HCT116 (cell line): ENCODE measurements around the gene CASK. TPM values are rescaled to one million over a fixed set of nuclear protein-coding genes. Genes with fewer than 3 reads are reported as not detected.

Experiments used
- ATAC-seq: fragments of 200-7000 bp; cut with Tn5 transposase; 2 replicates; pipeline ENCODE4 v1.9.1; 2020; ENCODE audit warnings: mild to moderate bottlenecking, moderate library complexity
- BruUV-seq: library from RNA; stranded (reverse); fragments of 400-500 nt; replicated peaks from 2 replicates; lab custom pipeline; 2021; lab: Mats Ljungman, UMichigan
- CTCF ChIA-PET: fragments of 300-600 bp; sonication (Branson Sonifier 250); formaldehyde crosslinking; loops from one replicate; lab custom pipeline; 2021; ENCODE audit warnings: antibody characterized with exemption; lab: Charles Lee
- POLR2A ChIA-PET: fragments of 300-600, 350-600 bp; sonication (Branson Sonifier 250); formaldehyde crosslinking; loops from one replicate; lab custom pipeline; 2021; ENCODE audit warnings: antibody characterized with exemption; lab: Charles Lee
- RAD21 ChIA-PET, 2 experiments: fragments of 300-600 bp; sonication (Branson Sonifier 250); formaldehyde crosslinking; loops; one replicate each; lab custom pipeline; 2023; ENCODE audit warnings: low total read pairs in 2 of 2; ENCODE audit not compliant: uncharacterized antibody in 2 of 2, unreplicated experiment in 2 of 2, low non-redundant PET in 1 of 2; lab: Charles Lee
- DNase-seq: peaks from one replicate; pipeline ENCODE4 v3.0.0-alpha.2; 2010; ENCODE audit warnings: low read depth, low spot score
- H2AFZ ChIP-seq: fragments of 200-600 bp; shearing (Covaris generic), sonication (generic); 2 replicates; pipeline ENCODE4 v1.6.1; 2017; ENCODE audit warnings: low read depth, mixed run types, mixed read lengths, antibody characterized with exemption, low read length; ENCODE audit not compliant: poor library complexity, severe bottlenecking
- H3K27ac ChIP-seq: 2 replicates; pipeline ENCODE4 v1.5.1; 2012; ENCODE audit warnings: low read depth, low read length
- H3K27me3 ChIP-seq: fragments of 200-600 bp; sonication (generic); 2 replicates; pipeline ENCODE4 v1.6.1; 2016; ENCODE audit warnings: mixed run types, low read length, mixed read lengths; ENCODE audit not compliant: insufficient read depth
- H3K36me3 ChIP-seq, 2 experiments: fragments of 200-500 bp in 1 of 2; fragments of 200-600 bp in 1 of 2; sonication (Bioruptor generic) in 1 of 2; sonication (generic) in 1 of 2; 2 replicates each; pipeline versions ENCODE4 v1.5.1 to v1.6.1; 2014 to 2016; ENCODE audit warnings: low read length in 2 of 2, inconsistent platforms in 1 of 2, mixed read lengths in 1 of 2, mixed run types in 1 of 2; ENCODE audit not compliant: insufficient read depth in 2 of 2, control insufficient read depth in 1 of 2
- H3K4me1 ChIP-seq, 2 experiments: fragments of 200-600 bp in 1 of 2; sonication (generic) in 1 of 2; 2 replicates each; pipeline versions ENCODE4 v1.5.1 to v1.6.1; 2012 to 2017; ENCODE audit warnings: low read length in 2 of 2, inconsistent platforms in 1 of 2, mild to moderate bottlenecking in 1 of 2, mixed read lengths in 1 of 2, mixed run types in 1 of 2, moderate library complexity in 1 of 2; ENCODE audit not compliant: insufficient read depth in 2 of 2, control insufficient read depth in 1 of 2
- H3K4me2 ChIP-seq: fragments of 200-600 bp; sonication (generic); 2 replicates; pipeline ENCODE4 v1.6.1; 2017; ENCODE audit warnings: mixed run types, low read length, mixed read lengths
- H3K4me3 ChIP-seq, 2 experiments: fragments of 200-600 bp in 1 of 2; sonication (generic) in 1 of 2; replicated peaks in 1 of 2; 2 replicates each; pipeline ENCODE4 v1.5.1; 2011 to 2016; ENCODE audit warnings: low read length in 2 of 2, control low read depth in 1 of 2, low read depth in 1 of 2, mild to moderate bottlenecking in 1 of 2, mixed read lengths in 1 of 2, mixed run types in 1 of 2
- H3K79me2 ChIP-seq: fragments of 200-600 bp; sonication (generic); 2 replicates; pipeline ENCODE4 v1.6.1; 2017; ENCODE audit warnings: mild to moderate bottlenecking, mixed run types, low read length, moderate library complexity, mixed read lengths; ENCODE audit not compliant: insufficient read depth
- H3K9ac ChIP-seq: fragments of 200-600 bp; sonication (generic); 2 replicates; pipeline ENCODE4 v1.6.1; 2016; ENCODE audit warnings: low read length, mixed read lengths
- H3K9me2 ChIP-seq: fragments of 200-600 bp; sonication (generic), shearing (Covaris generic); 2 replicates; pipeline ENCODE4 v1.6.1; 2017; ENCODE audit warnings: mixed run types, mild to moderate bottlenecking, moderate library complexity; ENCODE audit not compliant: insufficient read depth
- H3K9me3 ChIP-seq, 2 experiments: fragments of 200-500 bp in 1 of 2; fragments of 200-600 bp in 1 of 2; sonication (Bioruptor generic) in 1 of 2; sonication (generic) in 1 of 2; 2 replicates each; pipeline ENCODE4 v1.6.1; 2014 to 2017; ENCODE audit warnings: low read length in 2 of 2, mixed read lengths in 2 of 2, inconsistent platforms in 1 of 2, low read depth in 1 of 2, mild to moderate bottlenecking in 1 of 2, mixed run types in 1 of 2, moderate library complexity in 1 of 2; ENCODE audit not compliant: control insufficient read depth in 1 of 2, insufficient read depth in 1 of 2
- H4K20me1 ChIP-seq: fragments of 200-600 bp; sonication (generic), shearing (Covaris generic); 2 replicates; pipeline ENCODE4 v1.6.1; 2017; ENCODE audit warnings: mixed run types, mild to moderate bottlenecking, moderate library complexity; ENCODE audit not compliant: insufficient read depth
- ATF3 ChIP-seq: IDR thresholded peaks from 2 replicates; pipeline ENCODE4 v1.6.1; 2012
- CEBPB ChIP-seq: IDR thresholded peaks from 2 replicates; pipeline ENCODE4 v1.6.1; 2012; ENCODE audit warnings: low read depth
- CTCF ChIP-seq, 3 experiments: fragments of 200-600 bp in 1 of 3; sonication (generic) in 1 of 3; IDR thresholded peaks in 2 of 3; conservative IDR thresholded peaks in 1 of 3; 2 replicates each; pipeline ENCODE4 v1.5.1; 2012 to 2017; ENCODE audit warnings: low read depth in 2 of 3, low read length in 2 of 3, antibody characterized with exemption in 1 of 3, borderline replicate concordance in 1 of 3, control low read depth in 1 of 3, mild to moderate bottlenecking in 1 of 3, mixed read lengths in 1 of 3, mixed run types in 1 of 3, moderate library complexity in 1 of 3; ENCODE audit not compliant: insufficient read depth in 1 of 3
- EGR1 ChIP-seq: IDR thresholded peaks from 2 replicates; pipeline ENCODE4 v1.6.1; 2012; ENCODE audit warnings: low read depth
- EZH2phosphoT487 ChIP-seq: fragments of 200-600 bp; IDR thresholded peaks from 2 replicates; pipeline ENCODE4 v1.6.1; 2018; ENCODE audit warnings: antibody characterized with exemption, borderline replicate concordance
- FOSL1 ChIP-seq: IDR thresholded peaks from 2 replicates; pipeline ENCODE4 v1.6.1; 2012; ENCODE audit warnings: low read depth
- POLR2A ChIP-seq: IDR thresholded peaks from 2 replicates; pipeline ENCODE4 v1.7.0; 2011; ENCODE audit warnings: borderline replicate concordance; ENCODE audit not compliant: insufficient read depth, insufficient read length; ENCODE audit errors: extremely low read depth
- POLR2AphosphoS5 ChIP-seq: IDR thresholded peaks from 2 replicates; pipeline ENCODE4 v1.6.1; 2011; ENCODE audit warnings: mild to moderate bottlenecking, low read depth, low read length, moderate library complexity
- RAD21 ChIP-seq: IDR thresholded peaks from 2 replicates; pipeline ENCODE4 v1.6.1; 2012; ENCODE audit warnings: low read depth, mild to moderate bottlenecking
- SIN3A ChIP-seq: IDR thresholded peaks from 2 replicates; pipeline ENCODE4 v1.6.1; 2012; ENCODE audit warnings: low read depth
- SRF ChIP-seq: IDR thresholded peaks from 2 replicates; pipeline ENCODE4 v1.6.1; 2012; ENCODE audit warnings: low read depth
- TCF7L2 ChIP-seq: IDR thresholded peaks from 2 replicates; pipeline ENCODE4 v1.7.0; 2011; ENCODE audit warnings: borderline replicate concordance, inconsistent platforms; ENCODE audit not compliant: insufficient read depth, insufficient read length; ENCODE audit errors: extremely low read depth
- YY1 ChIP-seq: IDR thresholded peaks from 2 replicates; pipeline ENCODE4 v1.6.1; 2011; ENCODE audit warnings: low read length, low read depth, moderate library complexity, mild to moderate bottlenecking; ENCODE audit not compliant: insufficient replicate concordance; ENCODE audit errors: extremely low read depth
- ZNF274 ChIP-seq: fragments of 200-500 bp; sonication (Bioruptor generic); IDR thresholded peaks from 2 replicates; pipeline ENCODE4 v1.6.1; 2014; ENCODE audit warnings: mild to moderate bottlenecking, low read depth, low read length, inconsistent platforms
- intact Hi-C: fragments of 100-400 bp; cut with micrococcal nuclease; formaldehyde crosslinking; loops from 2 replicates; pipeline ENCODE4 v1.10.0; 2022
- total RNA-seq: library from RNA; stranded (reverse); gene quantifications from one replicate; pipeline ENCODE4 v1.2.1, GENCODE V29; 2021; ENCODE audit not compliant: unreplicated experiment
- TF ChIP-seq, protein P1 (sequence below): IDR thresholded peaks from 2 replicates; pipeline ENCODE4 v1.6.1; 2012; ENCODE audit warnings: low read depth

The CASK gene
- total RNA-seq, 1 experiment from 2014 or later, result 39.0 TPM

GRCh38 chrX:41543668-41544067, 379.7 kb downstream of the CASK start:
- Histone ChIP-seq H3K9me3 (no peaks in the 10 kb centered on the region), H3K79me2 (no peaks in the 10 kb centered on the region), H4K20me1 (no peaks in the 10 kb centered on the region), H3K4me2 (no peak overlapping the region)
- no peak for DNase-seq
- CTCF ChIA-PET, result no interaction called here
- TF ChIP-seq TCF7L2, result no peak
- TF ChIP-seq EGR1, result no peak
- TF ChIP-seq SRF, result no peak
- no peak for TF ChIP-seq ZNF274
- TF ChIP-seq YY1, result no peak
- TF ChIP-seq CTCF (IDR thresholded peaks at IDR 0.05 in 2 of 3, conservative IDR thresholded peaks at IDR 0.05 in 1 of 3; ENCODE audit: borderline replicate concordance in 1 of 3, insufficient read depth in 1 of 3, low read depth in 2 of 3, low read length in 2 of 3), result no peak
- TF ChIP-seq, protein P1, sequence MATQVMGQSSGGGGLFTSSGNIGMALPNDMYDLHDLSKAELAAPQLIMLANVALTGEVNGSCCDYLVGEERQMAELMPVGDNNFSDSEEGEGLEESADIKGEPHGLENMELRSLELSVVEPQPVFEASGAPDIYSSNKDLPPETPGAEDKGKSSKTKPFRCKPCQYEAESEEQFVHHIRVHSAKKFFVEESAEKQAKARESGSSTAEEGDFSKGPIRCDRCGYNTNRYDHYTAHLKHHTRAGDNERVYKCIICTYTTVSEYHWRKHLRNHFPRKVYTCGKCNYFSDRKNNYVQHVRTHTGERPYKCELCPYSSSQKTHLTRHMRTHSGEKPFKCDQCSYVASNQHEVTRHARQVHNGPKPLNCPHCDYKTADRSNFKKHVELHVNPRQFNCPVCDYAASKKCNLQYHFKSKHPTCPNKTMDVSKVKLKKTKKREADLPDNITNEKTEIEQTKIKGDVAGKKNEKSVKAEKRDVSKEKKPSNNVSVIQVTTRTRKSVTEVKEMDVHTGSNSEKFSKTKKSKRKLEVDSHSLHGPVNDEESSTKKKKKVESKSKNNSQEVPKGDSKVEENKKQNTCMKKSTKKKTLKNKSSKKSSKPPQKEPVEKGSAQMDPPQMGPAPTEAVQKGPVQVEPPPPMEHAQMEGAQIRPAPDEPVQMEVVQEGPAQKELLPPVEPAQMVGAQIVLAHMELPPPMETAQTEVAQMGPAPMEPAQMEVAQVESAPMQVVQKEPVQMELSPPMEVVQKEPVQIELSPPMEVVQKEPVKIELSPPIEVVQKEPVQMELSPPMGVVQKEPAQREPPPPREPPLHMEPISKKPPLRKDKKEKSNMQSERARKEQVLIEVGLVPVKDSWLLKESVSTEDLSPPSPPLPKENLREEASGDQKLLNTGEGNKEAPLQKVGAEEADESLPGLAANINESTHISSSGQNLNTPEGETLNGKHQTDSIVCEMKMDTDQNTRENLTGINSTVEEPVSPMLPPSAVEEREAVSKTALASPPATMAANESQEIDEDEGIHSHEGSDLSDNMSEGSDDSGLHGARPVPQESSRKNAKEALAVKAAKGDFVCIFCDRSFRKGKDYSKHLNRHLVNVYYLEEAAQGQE, result no peak
- TF ChIP-seq EZH2phosphoT487, result no peak
- TF ChIP-seq FOSL1, result no peak
- no peak for TF ChIP-seq ATF3
- TF ChIP-seq POLR2A, result no peak
- TF ChIP-seq CEBPB, result no peak
- no peak for TF ChIP-seq SIN3A
- TF ChIP-seq POLR2AphosphoS5, result no peak
- no peak for TF ChIP-seq RAD21
- TF ChIP-seq, all 23 proteins: peak for 0
- ATAC-seq, result no peak
- Histone ChIP-seq H3K27ac (no peak overlapping the region), H3K36me3 (no peaks in the 10 kb centered on the region), H3K9ac (no peak overlapping the region), H2AFZ (no peak overlapping the region), H3K9me2 (no peaks in the 10 kb centered on the region), H3K4me1 (0 out of 4 replicates have a peak, but pooled peaks cover 0 to 5% of the 10 kb centered on the region in 2 experiments), H3K4me3 (no peak overlapping the region), H3K27me3 (no peaks in the 10 kb centered on the region)
- ChIA-PET POLR2A (no interaction called here), RAD21 (no interaction called here)
- intact Hi-C loops, result no loop called here
- BruUV-seq, result no TSS peak
